HepG2 (cell line): ENCODE measurements around the gene GTF2E1. TPM values are rescaled to one million over a fixed set of nuclear protein-coding genes. Genes with fewer than 3 reads are reported as not detected.

Experiments
- ATAC-seq: fragments of 200-7000 bp; cut with Tn5 transposase; 3 replicates; pipeline ENCODE4 v1.9.1; 2020; ENCODE audit warnings: mild to moderate bottlenecking, moderate library complexity
- BruUV-seq: library from RNA; stranded (reverse); fragments of 400-500 nt; replicated peaks from 2 replicates; lab custom pipeline; 2021; lab: Mats Ljungman, UMichigan
- CTCF ChIA-PET: fragments of 300-600 bp; formaldehyde crosslinking; extraction: SDS; loops from one replicate; lab custom pipeline; 2021; ENCODE audit warnings: low total read pairs, inconsistent platforms, low intra/inter-chr PET ratio; lab: Yijun Ruan, JAX
- POLR2A ChIA-PET: fragments of 350-600 bp; sonication (Branson Sonifier 250); formaldehyde crosslinking; loops from one replicate; lab custom pipeline; 2020; ENCODE audit warnings: antibody characterized with exemption, inconsistent platforms; lab: Yijun Ruan, JAX
- DNase-seq: peaks from one replicate; pipeline ENCODE4 v3.0.0-alpha.2; 2015; ENCODE audit warnings: low spot score
- FAIRE-seq: peaks from 3 replicates; lab custom pipeline; 2011; peaks lifted over from hg19 to GRCh38; lab: Jason Lieb, UNC
- H2AFZ ChIP-seq: one replicate; pipeline ENCODE4 v1.6.1; 2011; ENCODE audit warnings: low read length, inconsistent platforms
- H3K27ac ChIP-seq: fragments of 300-600 bp; 3 replicates; pipeline ENCODE4 v1.8.0; 2011; ENCODE audit warnings: mixed run types, mild to moderate bottlenecking, mixed read lengths, low read length, inconsistent platforms; ENCODE audit not compliant: insufficient read depth; ENCODE audit errors: extremely low read length
- H3K27me3 ChIP-seq, 2 experiments: fragments of 200-600 bp in 1 of 2; 2 replicates in 1 of 2; 3 replicates in 1 of 2; pipeline versions ENCODE4 v1.6.0 to v1.8.0; 2011; ENCODE audit warnings: low read length in 2 of 2, mild to moderate bottlenecking in 2 of 2, moderate library complexity in 2 of 2, inconsistent platforms in 1 of 2; ENCODE audit not compliant: insufficient read depth in 2 of 2, control insufficient read depth in 1 of 2
- H3K36me3 ChIP-seq, 2 experiments: fragments of 200-600 bp in 1 of 2; replicated peaks in 1 of 2; 2 replicates in 1 of 2; 3 replicates in 1 of 2; pipeline versions ENCODE4 v1.5.1 to v1.8.0; 2011; ENCODE audit warnings: low read length in 2 of 2, inconsistent platforms in 1 of 2; ENCODE audit not compliant: insufficient read depth in 2 of 2, control insufficient read depth in 1 of 2
- H3K4me1 ChIP-seq: 2 replicates; pipeline ENCODE4 v1.5.1; 2012; ENCODE audit warnings: low read length, inconsistent platforms; ENCODE audit not compliant: insufficient read depth
- H3K4me2 ChIP-seq: 2 replicates; pipeline ENCODE4 v1.6.0; 2011; ENCODE audit warnings: low read depth, low read length, inconsistent platforms
- H3K4me3 ChIP-seq, 3 experiments: fragments of 200-600 bp in 1 of 3; sonication (generic), shearing (Covaris generic) in 1 of 3; replicated peaks in 1 of 3; 2 replicates each; pipeline ENCODE4 v1.5.1; 2011 to 2016; ENCODE audit warnings: low read length in 3 of 3, inconsistent platforms in 2 of 3, low read depth in 2 of 3, mild to moderate bottlenecking in 2 of 3, control low read depth in 1 of 3, mixed read lengths in 1 of 3; ENCODE audit not compliant: insufficient read depth in 1 of 3
- H3K79me2 ChIP-seq: one replicate; pipeline ENCODE4 v1.6.1; 2011; ENCODE audit warnings: low read length, inconsistent platforms; ENCODE audit not compliant: insufficient read depth
- H3K9ac ChIP-seq: 2 replicates; pipeline ENCODE4 v1.6.0; 2011; ENCODE audit warnings: mild to moderate bottlenecking, low read depth, low read length, inconsistent platforms; ENCODE audit not compliant: insufficient read depth
- H3K9me3 ChIP-seq: 2 replicates; pipeline ENCODE4 v1.5.1; 2012; ENCODE audit warnings: mild to moderate bottlenecking, low read length
- H4K20me1 ChIP-seq: 2 replicates; pipeline ENCODE4 v1.6.0; 2011; ENCODE audit warnings: inconsistent platforms, mild to moderate bottlenecking, low read length, moderate library complexity; ENCODE audit not compliant: insufficient read depth
- ARNTL ChIP-seq: sonication (generic); formaldehyde crosslinking; IDR thresholded peaks from 2 replicates; pipeline ENCODE4 v1.4.0; 2020; ENCODE audit warnings: mild to moderate bottlenecking, missing genetic modification reagents
- FOXK2 ChIP-seq: fragments of 450-650 bp; IDR thresholded peaks from 2 replicates; pipeline ENCODE4 v1.6.1; 2016
- GATAD1 ChIP-seq: IDR thresholded peaks from 2 replicates; pipeline ENCODE4 v1.6.1; 2016; ENCODE audit warnings: missing genetic modification reagents, missing compliant biosample characterization
- KLF9 ChIP-seq: IDR thresholded peaks from 2 replicates; pipeline ENCODE4 v1.6.1; 2016; ENCODE audit warnings: low read depth
- NCOA2 ChIP-seq: sonication (generic); formaldehyde crosslinking; IDR thresholded peaks from 2 replicates; pipeline ENCODE4 v1.8.0; 2022; ENCODE audit warnings: inconsistent platforms
- PAWR ChIP-seq: sonication (generic); formaldehyde crosslinking; IDR thresholded peaks from 2 replicates; pipeline ENCODE4 v1.4.0; 2020; ENCODE audit warnings: missing genetic modification reagents, mild to moderate bottlenecking, borderline replicate concordance
- RARA ChIP-seq: IDR thresholded peaks from 2 replicates; pipeline ENCODE4 v1.6.1; 2016; ENCODE audit warnings: missing genetic modification reagents, missing compliant biosample characterization
- SALL1 ChIP-seq: sonication (generic); formaldehyde crosslinking; IDR thresholded peaks from 2 replicates; pipeline ENCODE4 v1.8.0; 2022; ENCODE audit warnings: mild to moderate bottlenecking, missing genetic modification reagents
- TEAD2 ChIP-seq: sonication (generic); formaldehyde crosslinking; IDR thresholded peaks from 2 replicates; pipeline ENCODE4 v1.9.0; 2021; ENCODE audit warnings: missing genetic modification reagents
- ZHX2 ChIP-seq, 2 experiments: sonication (generic) in 1 of 2; formaldehyde crosslinking in 1 of 2; IDR thresholded peaks; 2 replicates each; pipeline versions ENCODE4 v1.6.1 to v1.9.0; 2014 to 2022; ENCODE audit warnings: antibody characterized with exemption in 1 of 2, borderline replicate concordance in 1 of 2, inconsistent platforms in 1 of 2, low read depth in 1 of 2, missing genetic modification reagents in 1 of 2
- ZNF136 ChIP-seq: sonication (generic); formaldehyde crosslinking; IDR thresholded peaks from 2 replicates; pipeline ENCODE4 v1.8.1; 2022; ENCODE audit warnings: low read depth, mild to moderate bottlenecking, moderate library complexity, missing genetic modification reagents
- ZNF180 ChIP-seq: sonication (generic); formaldehyde crosslinking; IDR thresholded peaks from 2 replicates; pipeline ENCODE4 v1.4.0; 2020; ENCODE audit warnings: low read depth, missing genetic modification reagents, borderline replicate concordance
- ZNF256 ChIP-seq: sonication (generic); formaldehyde crosslinking; conservative IDR thresholded peaks from 2 replicates; pipeline ENCODE4 v1.4.0; 2020; ENCODE audit warnings: missing genetic modification reagents
- ZNF292 ChIP-seq: sonication (generic); formaldehyde crosslinking; IDR thresholded peaks from 2 replicates; pipeline ENCODE4 v1.8.1; 2022; ENCODE audit warnings: mild to moderate bottlenecking, low read depth, missing genetic modification reagents, borderline replicate concordance
- ZNF296 ChIP-seq: sonication (generic); formaldehyde crosslinking; conservative IDR thresholded peaks from 2 replicates; pipeline ENCODE4 v1.5.0; 2020; ENCODE audit warnings: mild to moderate bottlenecking, missing genetic modification reagents
- in situ Hi-C: cut with HindIII; loops from 2 replicates; pipeline ENCODE4 v1.10.0; 2017; ENCODE audit warnings: low pct_unique_long_range_greater_than_20kb; ENCODE audit not compliant: extremely low pct_ligation_motif_present
- intact Hi-C: fragments of 100-400 bp; cut with micrococcal nuclease; formaldehyde crosslinking; loops from one replicate; pipeline ENCODE4 v1.10.0; 2022; ENCODE audit not compliant: unreplicated experiment
- polyA plus RNA-seq, 8 experiments: library from polyadenylated mRNA; depleted of rRNA in 3 of 8; stranded (reverse) in 7 of 8; unstranded in 1 of 8; fragments of >200 nt; fragmentation: Illumina TruSeq in 4 of 8; extraction: Trizol in 4 of 8; gene quantifications; 2 replicates each; pipeline versions ENCODE4 v1.2.1 to v1.2.3, GENCODE V29; 2011 to 2016; ENCODE audit warnings: low read depth in 4 of 8, missing spikeins in 1 of 8, mixed read lengths in 1 of 8; ENCODE audit not compliant: insufficient read depth in 1 of 8
- total RNA-seq, 5 experiments: library from RNA; depleted of rRNA; stranded (reverse); fragments of >200 nt; fragmentation: Illumina TruSeq; extraction: Trizol; gene quantifications; 2 replicates each; pipeline ENCODE4 v1.2.3, GENCODE V29; 2016; ENCODE audit warnings: low read depth in 1 of 5
- TF ChIP-seq, protein P1 (sequence below): sonication (generic); formaldehyde crosslinking; IDR thresholded peaks from 2 replicates; pipeline ENCODE4 v1.4.0; 2020; ENCODE audit warnings: missing genetic modification reagents, mild to moderate bottlenecking, borderline replicate concordance

GTF2E1 gene
- total and polyA plus RNA-seq, 2 of the 13 experiments (the other 11 are each of a cell fraction or from before 2014, with no cell fraction given) = 7.7 to 21.5 TPM

- DNase-seq (no peak), FAIRE-seq (no peak), ATAC-seq (no peak)
- no TSS peak for BruUV-seq
- Histone ChIP-seq H3K4me3 (no peak overlapping the region), H4K20me1 (no peaks in the 10 kb centered on the region), H3K36me3 (peaks cover 0 to 16% of the 10 kb centered on the region in 2 experiments; a peak in 1 of 5 replicates), H3K9ac (no peak overlapping the region), H3K9me3 (no peaks in the 10 kb centered on the region), H3K79me2 (no peaks in the 10 kb centered on the region), H2AFZ (no peak overlapping the region), H3K27ac (no peak overlapping the region), H3K27me3 (no peaks in the 10 kb centered on the region), H3K4me2 (no peak overlapping the region), H3K4me1 (no peaks in the 10 kb centered on the region)
- CTCF ChIA-PET = no interaction called here
- in situ Hi-C loops (no loop called here), intact Hi-C loops (no loop called here)
- POLR2A ChIA-PET = no interaction called here
- TF ChIP-seq ZNF296 (CRISPR knock-in tag) (no peak), ZNF180 (CRISPR knock-in tag) (no peak), PAWR (CRISPR knock-in tag) (no peak), SALL1 (CRISPR knock-in tag) (no peak), ARNTL (CRISPR knock-in tag) (no peak), ZNF256 (no peak), ZNF292 (CRISPR knock-in tag) (no peak), TEAD2 (no peak), GATAD1 (no peak), KLF9 (CRISPR knock-in tag) (no peak), FOXK2 (no peak), RARA (CRISPR knock-in tag) (no peak), ZNF136 (CRISPR knock-in tag) (no peak), NCOA2 (CRISPR knock-in tag) (no peak), ZHX2 (IDR thresholded peaks at IDR 0.05; ENCODE audit: low read depth) (no peak), ZHX2 (CRISPR knock-in tag; IDR thresholded peaks at IDR 0.05; ENCODE audit: borderline replicate concordance) (no peak)
- TF ChIP-seq, protein P1, sequence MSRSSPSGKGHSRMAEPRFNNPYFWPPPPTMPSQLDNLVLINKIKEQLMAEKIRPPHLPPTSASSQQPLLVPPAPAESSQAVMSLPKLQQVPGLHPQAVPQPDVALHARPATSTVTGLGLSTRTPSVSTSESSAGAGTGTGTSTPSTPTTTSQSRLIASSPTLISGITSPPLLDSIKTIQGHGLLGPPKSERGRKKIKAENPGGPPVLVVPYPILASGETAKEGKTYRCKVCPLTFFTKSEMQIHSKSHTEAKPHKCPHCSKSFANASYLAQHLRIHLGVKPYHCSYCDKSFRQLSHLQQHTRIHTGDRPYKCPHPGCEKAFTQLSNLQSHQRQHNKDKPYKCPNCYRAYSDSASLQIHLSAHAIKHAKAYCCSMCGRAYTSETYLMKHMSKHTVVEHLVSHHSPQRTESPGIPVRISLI (CRISPR knock-in tag) = no peak
These were observed 34.1 kb upstream of the GTF2E1 start for GRCh38 chr3:120708408-120708807.
